ENCODE measurements around the gene AKAP6.
"Not testable (repeated sequence)": the region's sequence is repeated elsewhere in the genome, so short reads cannot be mapped to it uniquely, and the experiment has no call there.

The AKAP6 gene

GRCh38 chr14:32436993-32437392, 107.9 kb downstream of the AKAP6 start:
- no peak for DNase-seq (ENCODE audit: low read depth)

DNA sequence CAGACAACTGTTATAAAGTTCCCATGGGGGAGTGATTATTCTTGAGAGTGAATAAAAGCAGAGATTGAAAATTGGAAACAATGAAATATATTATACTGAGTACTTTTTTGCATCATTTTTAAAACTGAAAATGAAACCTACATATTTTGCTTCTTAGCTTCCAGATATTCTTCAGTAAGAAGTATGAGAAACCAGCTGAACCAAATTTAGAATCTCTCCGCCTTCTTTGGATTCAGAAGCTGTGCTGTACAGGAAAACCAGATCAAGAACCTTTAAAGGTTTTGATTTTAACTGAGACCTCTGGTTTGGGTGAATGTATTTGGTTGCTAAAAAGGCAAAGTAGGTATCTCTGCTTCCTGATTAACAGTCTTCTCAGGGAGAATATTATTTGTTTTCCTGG, 109.4 kb downstream of the AKAP6 start:
- no peak for DNase-seq (ENCODE audit: low read depth)

GRCh38 chr14:32443890-32444661, 115.0 kb downstream of the AKAP6 start:
- DNase-seq (ENCODE audit: low read depth): no peak

GRCh38 chr14:32447371-32447770, 118.3 kb downstream of the AKAP6 start:
- DNase-seq (ENCODE audit: low read depth): no peak

GRCh38 chr14:32449648-32450047, 120.5 kb downstream of the AKAP6 start:
- DNase-seq (ENCODE audit: low read depth): no peak

- DNase-seq (ENCODE audit: low read depth): no peak
These were observed 122.0 kb downstream of the AKAP6 start for GRCh38 chr14:32450919-32451675.

GRCh38 chr14:32453857-32454810, 125.0 kb downstream of the AKAP6 start:
- DNase-seq (ENCODE audit: low read depth): no peak

DNA sequence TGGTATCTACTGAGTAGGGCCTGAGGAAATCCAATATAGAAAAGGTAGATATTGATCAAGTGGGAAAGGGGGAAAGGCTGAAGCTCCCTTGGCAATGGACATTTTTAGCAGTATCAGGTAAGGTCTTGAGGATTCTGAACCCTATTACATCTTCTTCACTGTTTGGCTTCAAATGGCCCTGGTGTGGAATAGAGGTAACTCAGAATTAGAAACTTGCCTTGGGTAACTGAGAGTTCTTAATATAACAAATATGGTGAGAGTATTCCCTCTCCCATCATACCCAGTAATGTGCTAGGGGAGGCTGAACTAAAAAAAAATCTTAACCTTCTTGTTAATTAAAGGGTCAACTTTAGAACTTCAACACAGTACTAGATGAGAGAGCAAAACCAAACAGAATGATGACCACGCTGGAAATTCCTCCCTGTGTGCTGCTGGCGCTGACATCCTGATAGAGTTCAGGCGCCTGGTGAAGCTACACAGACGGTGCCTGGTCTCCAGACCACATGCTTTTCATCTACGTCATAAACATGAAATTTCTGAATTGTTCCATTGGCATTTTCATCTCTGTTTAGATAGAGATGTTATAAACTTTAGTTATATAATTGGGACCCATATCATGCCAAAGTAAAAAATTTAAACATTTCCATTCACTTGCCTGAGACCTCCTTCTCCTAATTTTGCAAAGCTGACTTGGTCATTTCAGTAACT, 128.3 kb downstream of the AKAP6 start:
- DNase-seq (ENCODE audit: low read depth): no peak

DNA sequence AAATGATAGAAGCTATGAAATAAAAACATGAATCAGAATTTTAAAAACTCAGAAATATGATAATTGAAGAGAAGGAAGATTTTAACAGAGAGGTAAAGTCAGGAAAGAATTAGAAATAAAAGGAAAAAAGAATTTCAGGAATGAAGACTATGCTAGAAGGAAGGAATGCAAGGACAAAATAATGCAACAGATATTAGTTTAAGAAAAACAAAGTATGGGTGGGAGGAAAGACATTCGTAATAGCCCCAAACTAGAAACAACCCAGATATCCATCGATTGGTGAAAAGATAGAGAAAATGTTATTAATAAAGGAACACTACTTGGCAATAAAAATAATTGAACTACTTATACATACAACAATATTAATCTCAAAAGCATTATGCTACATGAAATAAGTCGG, 129.6 kb downstream of the AKAP6 start:
- no peak for DNase-seq (ENCODE audit: low read depth)

GRCh38 chr14:32460267-32460666, 131.2 kb downstream of the AKAP6 start:
- DNase-seq (ENCODE audit: low read depth): no peak

GRCh38 chr14:32462553-32462952, 133.5 kb downstream of the AKAP6 start:
- DNase-seq (ENCODE audit: low read depth): not testable (repeated sequence)

GRCh38 chr14:32468955-32469354, 139.9 kb downstream of the AKAP6 start:
- DNase-seq (ENCODE audit: low read depth): no peak

DNA sequence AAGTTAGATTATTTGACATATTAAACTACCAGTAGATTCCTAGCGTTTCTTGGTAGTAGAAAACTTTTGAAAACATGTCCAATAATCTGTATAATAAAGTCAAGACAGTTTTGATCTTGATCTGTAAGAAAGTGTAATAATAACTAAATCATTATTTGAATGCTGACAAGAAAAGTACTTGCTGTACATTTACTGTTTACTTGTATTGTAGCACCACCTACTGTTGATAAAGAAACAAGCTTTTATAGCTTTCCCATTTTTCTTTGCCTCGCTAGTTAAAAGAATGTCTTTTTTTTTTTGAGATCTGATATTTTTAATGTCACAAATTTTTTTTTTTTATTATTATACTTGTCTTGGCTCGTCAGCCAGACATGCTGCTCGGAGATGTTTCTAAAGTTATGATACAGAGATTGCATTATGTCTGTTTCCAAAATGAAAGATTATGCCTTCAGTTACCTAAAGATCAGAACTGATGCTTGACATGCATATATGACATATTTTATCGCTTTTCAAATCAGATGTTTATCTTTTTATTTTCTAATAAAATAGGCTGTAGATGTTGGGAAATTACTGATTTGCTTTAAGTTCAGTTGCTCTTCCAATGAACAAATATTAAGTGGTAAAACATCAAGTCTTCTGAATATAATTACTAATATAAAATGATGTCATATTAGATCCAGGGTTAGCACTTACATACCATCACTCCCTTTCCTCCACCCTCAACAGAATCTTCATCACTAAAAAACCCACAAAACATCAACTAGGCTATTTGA, 140.5 kb downstream of the AKAP6 start:
- DNase-seq (ENCODE audit: low read depth): no peak

- DNase-seq (ENCODE audit: low read depth): no peak
These were observed 141.1 kb downstream of the AKAP6 start for GRCh38 chr14:32470161-32470715.

GRCh38 chr14:32471181-32471580, 142.1 kb downstream of the AKAP6 start:
- no peak for DNase-seq (ENCODE audit: low read depth)

DNA sequence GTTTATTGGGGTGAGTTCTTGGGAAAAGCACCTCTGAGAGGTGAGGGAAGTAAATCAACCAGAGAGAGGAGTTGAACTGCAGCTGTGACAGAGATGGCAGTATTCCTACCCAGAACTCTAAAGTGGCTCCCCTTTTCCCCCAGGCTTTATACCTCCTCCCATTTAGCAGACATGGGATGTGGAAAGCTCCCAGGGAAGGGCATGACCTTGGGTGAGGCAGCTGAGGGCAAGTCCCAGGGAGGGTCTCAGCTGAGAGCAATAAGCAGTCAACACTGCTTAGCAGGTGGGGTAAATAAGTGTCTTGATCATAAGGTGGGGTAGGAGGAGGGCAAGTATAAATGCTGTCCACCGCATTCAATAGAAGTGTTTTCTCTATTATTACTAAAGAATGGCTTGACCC, 143.0 kb downstream of the AKAP6 start:
- no peak for DNase-seq (ENCODE audit: low read depth)

- DNase-seq (ENCODE audit: low read depth): no peak
These were observed 143.7 kb downstream of the AKAP6 start for GRCh38 chr14:32472512-32473463.

DNA sequence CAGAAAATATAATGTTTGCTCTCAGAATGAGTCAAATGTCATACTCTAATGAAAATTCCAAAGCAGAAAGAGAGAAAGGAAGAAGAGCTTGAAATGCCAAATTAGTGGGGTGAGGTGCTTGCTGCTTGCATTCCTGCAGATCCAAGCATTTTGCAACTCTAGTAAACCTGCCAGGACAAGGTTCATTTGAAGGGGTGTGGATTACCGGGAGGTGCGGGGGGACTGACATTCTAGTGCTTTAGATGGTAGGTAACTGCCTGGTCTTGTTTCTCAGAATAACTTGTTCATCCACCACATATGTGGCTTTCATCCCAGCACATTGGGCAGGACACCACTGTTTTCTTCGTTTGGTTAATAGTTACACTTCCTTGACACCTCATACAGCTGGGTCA, 144.4 kb downstream of the AKAP6 start:
- DNase-seq (ENCODE audit: low read depth): no peak

GRCh38 chr14:32474478-32475195, 145.5 kb downstream of the AKAP6 start:
- no peak for DNase-seq (ENCODE audit: low read depth)

Data from stimulated activated CD4-positive, alpha-beta T cell treated with anti-CD3 and anti-CD28 coated beads, Interleukin-2, amount 100 ng/mL, for 4 hours (primary cell).